GM12801 (cell line): ENCODE results near the gene TGFBR1.
A peak's percentile ranks its signal among the peaks of the same experiment; 100 is the strongest.

Experiments used
- TF ChIP-seq, protein P1 (sequence below): IDR thresholded peaks from one replicate; pipeline ENCODE4 v1.5.1; 2011; ENCODE audit warnings: control low read depth; ENCODE audit not compliant: insufficient read length; ENCODE audit errors: extremely low read depth

Gene TGFBR1

DNA sequence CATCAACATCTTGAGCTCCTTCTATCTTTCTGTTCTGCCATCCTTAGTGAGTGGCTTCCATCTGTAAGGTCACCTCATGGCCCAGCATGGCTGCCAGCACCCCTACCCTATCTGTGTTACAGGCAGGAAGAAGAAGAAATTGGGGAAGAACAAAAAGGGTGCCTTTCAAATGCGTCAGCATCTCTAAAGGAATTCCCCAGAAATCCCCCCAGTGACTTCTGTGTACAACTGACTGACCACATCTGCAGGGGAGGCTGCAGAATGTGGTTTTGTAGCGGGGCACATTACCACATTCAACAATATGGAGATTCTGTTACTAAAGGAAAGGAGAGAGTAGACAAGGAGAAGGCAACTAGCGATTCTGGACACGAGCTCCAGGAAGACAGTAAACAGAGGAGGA, 76.7 kb downstream of the TGFBR1 start:
- TF ChIP-seq, protein P1, sequence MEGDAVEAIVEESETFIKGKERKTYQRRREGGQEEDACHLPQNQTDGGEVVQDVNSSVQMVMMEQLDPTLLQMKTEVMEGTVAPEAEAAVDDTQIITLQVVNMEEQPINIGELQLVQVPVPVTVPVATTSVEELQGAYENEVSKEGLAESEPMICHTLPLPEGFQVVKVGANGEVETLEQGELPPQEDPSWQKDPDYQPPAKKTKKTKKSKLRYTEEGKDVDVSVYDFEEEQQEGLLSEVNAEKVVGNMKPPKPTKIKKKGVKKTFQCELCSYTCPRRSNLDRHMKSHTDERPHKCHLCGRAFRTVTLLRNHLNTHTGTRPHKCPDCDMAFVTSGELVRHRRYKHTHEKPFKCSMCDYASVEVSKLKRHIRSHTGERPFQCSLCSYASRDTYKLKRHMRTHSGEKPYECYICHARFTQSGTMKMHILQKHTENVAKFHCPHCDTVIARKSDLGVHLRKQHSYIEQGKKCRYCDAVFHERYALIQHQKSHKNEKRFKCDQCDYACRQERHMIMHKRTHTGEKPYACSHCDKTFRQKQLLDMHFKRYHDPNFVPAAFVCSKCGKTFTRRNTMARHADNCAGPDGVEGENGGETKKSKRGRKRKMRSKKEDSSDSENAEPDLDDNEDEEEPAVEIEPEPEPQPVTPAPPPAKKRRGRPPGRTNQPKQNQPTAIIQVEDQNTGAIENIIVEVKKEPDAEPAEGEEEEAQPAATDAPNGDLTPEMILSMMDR: no peak

DNA sequence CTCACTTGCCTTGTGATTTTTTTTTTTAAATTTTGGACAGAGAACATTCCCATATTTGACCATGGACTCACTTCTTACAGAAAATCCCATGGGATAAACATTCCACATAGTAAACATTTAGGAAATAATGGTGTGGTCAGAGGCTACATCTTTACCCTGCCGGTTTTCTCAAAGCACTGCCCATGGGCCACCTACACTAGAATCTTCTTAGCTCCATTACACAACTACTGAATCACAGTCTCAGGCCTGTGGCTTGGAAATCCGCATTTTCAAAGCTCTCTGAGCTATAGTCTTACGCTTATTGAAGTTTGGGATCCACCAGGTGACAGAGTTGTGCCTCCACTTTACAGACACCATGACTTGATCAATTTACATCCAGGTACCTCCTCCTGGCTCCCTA, 77.4 kb downstream of the TGFBR1 start:
- TF ChIP-seq, protein P1: no peak

DNA sequence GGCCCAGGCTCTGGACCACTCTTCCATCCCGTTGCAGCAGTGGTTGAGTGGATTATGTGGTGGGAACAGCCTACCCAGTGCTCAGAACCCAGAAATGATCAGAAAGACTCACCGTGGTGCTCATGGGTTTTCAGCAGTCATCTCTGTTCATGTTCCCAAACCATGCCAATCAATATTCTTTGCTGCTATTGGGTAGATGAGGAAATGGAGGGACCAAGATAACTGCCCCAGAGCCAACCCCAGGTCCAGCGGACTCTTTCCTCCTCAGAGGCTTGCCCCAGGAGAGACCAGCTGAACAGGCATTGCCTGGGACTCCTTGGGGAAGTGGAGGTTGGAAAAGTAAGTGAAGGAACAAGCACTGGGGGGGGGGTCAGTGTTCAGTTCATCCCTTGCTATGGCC, 78.7 kb downstream of the TGFBR1 start:
- TF ChIP-seq, protein P1: no peak

DNA sequence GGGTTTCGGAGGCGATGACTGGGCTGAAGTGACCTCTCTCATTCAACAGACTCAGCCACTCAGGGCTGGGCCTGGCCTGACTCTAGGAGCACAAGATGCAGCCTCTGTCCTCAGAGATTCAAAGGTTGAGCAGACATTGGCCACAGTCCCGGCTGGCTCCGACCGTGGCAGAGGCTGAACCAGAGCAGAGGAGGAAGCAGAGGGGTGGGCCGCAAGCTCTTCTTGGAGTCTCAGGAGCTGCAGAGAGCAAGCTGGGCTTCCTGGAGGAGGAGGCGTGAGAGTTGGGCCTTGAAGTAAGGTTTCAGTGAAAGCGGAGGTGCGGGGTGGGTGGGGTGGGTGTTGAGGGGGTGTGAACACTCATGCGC, 79.2 kb downstream of the TGFBR1 start:
- TF ChIP-seq, protein P1: no peak

DNA sequence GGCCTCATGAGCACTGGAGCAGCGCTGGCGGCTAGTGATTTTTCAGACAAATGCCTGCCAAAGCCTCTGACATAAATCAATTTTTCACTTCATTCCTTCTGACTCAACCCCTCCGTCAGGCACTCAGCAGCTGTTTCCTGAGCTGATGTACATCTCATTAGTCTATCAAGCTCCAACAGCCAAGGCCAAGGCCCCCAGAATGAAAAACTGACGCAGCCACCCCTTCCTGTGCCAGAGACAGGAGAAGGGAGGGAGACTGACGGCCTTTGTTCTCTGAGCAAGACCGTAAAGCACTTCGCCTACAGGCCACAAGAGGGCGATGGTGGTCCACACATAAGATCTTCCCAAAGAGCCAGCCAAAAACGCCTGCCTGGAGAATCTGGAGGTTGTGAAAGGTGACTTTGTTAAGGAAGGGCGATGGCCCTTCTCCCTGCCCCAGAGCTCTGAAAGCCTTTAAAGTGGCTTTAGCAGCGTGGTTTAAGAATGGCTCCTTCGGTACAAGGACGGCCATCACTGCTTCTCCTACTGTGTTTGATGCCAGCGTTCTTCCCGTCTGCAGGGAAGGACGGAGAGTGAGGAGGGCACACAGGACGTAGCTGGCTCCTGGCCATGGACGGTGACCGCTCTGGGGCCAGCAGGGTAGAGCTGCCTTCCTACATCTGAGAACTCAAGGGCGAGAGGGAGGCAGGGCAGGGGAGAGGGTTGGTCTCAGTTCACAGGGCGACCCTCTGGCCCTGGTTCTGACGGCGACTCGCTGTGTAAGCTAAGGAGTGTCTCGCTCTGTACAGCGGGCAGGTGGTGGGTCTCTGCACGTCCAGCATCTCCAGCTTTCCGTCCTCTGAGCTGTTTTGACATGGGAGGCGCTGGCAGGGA, 79.8 kb downstream of the TGFBR1 start:
- TF ChIP-seq, protein P1: peak; percentile 17

DNA sequence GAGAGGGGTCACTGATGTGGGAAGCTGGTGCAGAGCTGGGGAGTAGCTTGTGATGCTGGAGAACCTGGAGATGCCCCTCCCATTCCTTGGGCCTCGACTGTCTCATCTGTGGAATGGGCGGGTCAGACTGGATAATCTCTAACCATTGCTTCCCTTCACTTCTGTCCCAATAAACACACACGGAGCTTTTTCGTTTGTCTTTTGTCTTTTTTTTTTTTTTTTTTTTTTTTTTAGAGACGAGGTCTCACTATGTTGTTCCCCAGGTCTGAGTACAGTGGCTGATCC, 80.4 kb downstream of the TGFBR1 start:
- TF ChIP-seq, protein P1: no peak

DNA sequence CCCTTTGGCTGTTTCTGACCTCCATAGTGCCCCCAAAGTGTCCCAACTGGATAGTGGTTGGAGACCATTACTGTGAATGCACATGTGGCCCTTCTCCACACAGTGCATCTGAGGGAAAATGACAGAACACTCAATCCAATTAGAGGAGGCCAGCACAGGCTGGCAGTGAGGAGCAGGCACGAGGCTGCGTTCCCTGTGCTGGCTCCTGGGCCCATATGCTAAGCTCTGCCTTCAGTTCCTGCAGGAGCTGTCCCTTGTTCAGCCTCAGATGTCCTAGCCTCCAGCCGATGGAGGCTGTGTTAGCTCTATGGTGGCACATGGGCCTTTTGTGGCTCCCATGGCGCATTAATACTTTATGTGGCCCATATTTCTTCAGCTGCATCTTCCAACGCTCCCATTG, 81.0 kb downstream of the TGFBR1 start:
- TF ChIP-seq, protein P1: no peak
